Gastrocnemius medialis (tissue), 4 donors: ENCODE results near the gene DYRK1A. TPM values are rescaled to one million over a fixed set of nuclear protein-coding genes. Genes with fewer than 3 reads are reported as not detected.
A peak's percentile ranks its signal among the peaks of the same experiment; 100 is the strongest.

Experiments
- ATAC-seq, 2 donors: fragments of 150-250 bp; one replicate each; pipeline ENCODE4 v1.9.1; 2016
- DNase-seq, 2 donors: peaks; one replicate each; pipeline ENCODE4 v3.0.0-alpha.2; 2019
- H3K27ac ChIP-seq, 4 donors: fragments of 200-600 bp; sonication (generic); 1 replicate in 1 of 4; 2 replicates in 3 of 4; pipeline ENCODE4 v1.5.1; 2016 to 2018; ENCODE audit warnings: mild to moderate bottlenecking in 2 of 4, moderate library complexity in 1 of 4
- H3K27me3 ChIP-seq, 3 donors: fragments of 200-600 bp; sonication (generic) in 2 of 3; 1 replicate in 1 of 3; 2 replicates in 2 of 3; pipeline versions ENCODE4 v1.5.1 to v1.6.0; 2016 to 2019; ENCODE audit warnings: mild to moderate bottlenecking in 1 of 3, moderate library complexity in 1 of 3
- H3K36me3 ChIP-seq, 2 donors: fragments of 200-600 bp; sonication (generic) in 1 of 2; one replicate each; pipeline ENCODE4 v1.5.1; 2017 to 2018
- H3K4me1 ChIP-seq, 2 donors: fragments of 200-600 bp; sonication (generic) in 1 of 2; one replicate each; pipeline ENCODE4 v1.5.1; 2016 to 2017; ENCODE audit warnings: mild to moderate bottlenecking in 2 of 2
- H3K4me3 ChIP-seq, 4 donors: fragments of 200-600 bp; sonication (generic) in 3 of 4; 1 replicate in 1 of 4; 2 replicates in 3 of 4; pipeline ENCODE4 v1.5.1; 2016 to 2019; ENCODE audit warnings: mild to moderate bottlenecking in 2 of 4
- H3K9me3 ChIP-seq, 3 donors: fragments of 200-600 bp; sonication (generic) in 2 of 3; 1 replicate in 1 of 3; 2 replicates in 2 of 3; pipeline ENCODE4 v1.5.1; 2016 to 2019
- POLR2A ChIP-seq, 2 donors: fragments of 450-650 bp; IDR thresholded peaks; one replicate each; pipeline ENCODE4 v1.6.1; 2017; ENCODE audit warnings: antibody characterized with exemption in 2 of 2, mild to moderate bottlenecking in 2 of 2, moderate library complexity in 2 of 2
- in situ Hi-C, 4 donors: fragments of 200-750 bp; cut with MboI; loops; one replicate each; pipeline versions ENCODE4 v1.15.0 to v1.8.0; 2017; ENCODE audit warnings: low sequenced_read_pairs in 4 of 4
- intact Hi-C: fragments of 100-400 bp; cut with DNase I; formaldehyde crosslinking; loops from one replicate; pipeline ENCODE4 v1.15.1; 2023; ENCODE audit warnings: low total_unique reads
- total RNA-seq, 4 donors: library from RNA; depleted of rRNA; stranded (reverse); fragments of >200 nt; gene quantifications; one replicate each; pipeline versions ENCODE4 v1.1.0 to v1.2.3, GENCODE V29; 2016
- TF ChIP-seq, protein P1 (sequence below), 5 experiments: fragments of 450-650 bp in 3 of 5; fragments of 200-600 bp in 2 of 5; sonication (generic) in 2 of 5; IDR thresholded peaks in 4 of 5; conservative IDR thresholded peaks in 1 of 5; 1 replicate in 4 of 5; 2 replicates in 1 of 5; pipeline ENCODE4 v1.5.1; 2016 to 2019; ENCODE audit warnings: antibody characterized with exemption in 5 of 5, mild to moderate bottlenecking in 3 of 5, moderate library complexity in 3 of 5

The DYRK1A gene
- total RNA-seq, 4 donors from 2014 or later, result 81.0 to 115 (median 95.3) TPM

DNA sequence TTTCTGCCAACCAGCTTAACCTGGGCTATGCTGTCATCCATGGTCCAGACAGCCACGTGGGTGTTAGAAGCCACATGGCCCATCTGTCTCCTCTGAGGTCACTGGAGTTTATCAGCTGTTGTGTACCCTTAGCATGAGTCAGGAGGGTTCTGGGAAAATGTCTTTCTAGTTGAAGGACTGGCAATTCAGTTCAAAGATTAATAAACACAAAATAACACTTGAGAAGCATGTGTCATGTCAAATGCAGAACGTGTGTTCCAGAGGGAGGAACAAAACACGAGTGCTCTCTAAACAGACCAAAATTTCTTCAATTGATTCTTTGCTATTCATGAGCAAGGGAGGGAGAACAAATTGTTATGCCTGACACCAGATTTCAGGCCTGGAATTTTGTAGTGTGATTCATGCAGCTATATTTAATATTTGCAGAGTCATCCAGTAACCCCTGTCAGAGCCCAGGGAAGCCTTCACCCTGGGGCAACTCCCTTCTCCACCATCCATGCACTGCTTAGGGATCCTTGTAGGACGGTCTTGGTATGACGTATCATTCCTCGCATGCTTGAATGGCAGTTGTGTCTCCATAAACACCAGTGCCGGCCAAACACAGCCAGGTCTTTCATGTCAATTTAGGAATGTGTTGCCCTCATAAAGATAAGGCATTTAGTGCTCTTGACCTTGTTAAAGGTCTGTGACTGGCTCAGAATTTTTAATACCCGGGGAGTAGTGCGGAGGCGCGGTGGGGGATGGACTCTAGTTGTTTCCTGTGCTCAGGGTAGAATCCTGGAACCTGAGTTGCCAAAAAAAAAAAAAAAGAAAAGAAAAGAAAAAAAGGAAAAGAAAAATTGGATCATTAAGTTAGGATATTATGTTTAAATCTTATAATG, 27.7 kb upstream of the DYRK1A start:
- H3K4me3 ChIP-seq, result peak overlapping the region; percentile 17 to 40 (median 28)
- H3K27me3 ChIP-seq, result no peaks in the 10 kb centered on the region
- in situ Hi-C loops, result no loop called here
- H3K27ac ChIP-seq, result peak overlapping the region; percentile 85 to 92 (median 86)
- peak in 1 of 2 donors; percentile 12 for TF ChIP-seq POLR2A (IDR thresholded peaks at IDR 0.05)
- TF ChIP-seq, protein P1, sequence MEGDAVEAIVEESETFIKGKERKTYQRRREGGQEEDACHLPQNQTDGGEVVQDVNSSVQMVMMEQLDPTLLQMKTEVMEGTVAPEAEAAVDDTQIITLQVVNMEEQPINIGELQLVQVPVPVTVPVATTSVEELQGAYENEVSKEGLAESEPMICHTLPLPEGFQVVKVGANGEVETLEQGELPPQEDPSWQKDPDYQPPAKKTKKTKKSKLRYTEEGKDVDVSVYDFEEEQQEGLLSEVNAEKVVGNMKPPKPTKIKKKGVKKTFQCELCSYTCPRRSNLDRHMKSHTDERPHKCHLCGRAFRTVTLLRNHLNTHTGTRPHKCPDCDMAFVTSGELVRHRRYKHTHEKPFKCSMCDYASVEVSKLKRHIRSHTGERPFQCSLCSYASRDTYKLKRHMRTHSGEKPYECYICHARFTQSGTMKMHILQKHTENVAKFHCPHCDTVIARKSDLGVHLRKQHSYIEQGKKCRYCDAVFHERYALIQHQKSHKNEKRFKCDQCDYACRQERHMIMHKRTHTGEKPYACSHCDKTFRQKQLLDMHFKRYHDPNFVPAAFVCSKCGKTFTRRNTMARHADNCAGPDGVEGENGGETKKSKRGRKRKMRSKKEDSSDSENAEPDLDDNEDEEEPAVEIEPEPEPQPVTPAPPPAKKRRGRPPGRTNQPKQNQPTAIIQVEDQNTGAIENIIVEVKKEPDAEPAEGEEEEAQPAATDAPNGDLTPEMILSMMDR (IDR thresholded peaks at IDR 0.05 in 4 of 5, conservative IDR thresholded peaks at IDR 0.05 in 1 of 5), result no peak
- no peaks in the 10 kb centered on the region for H3K36me3 ChIP-seq
- ATAC-seq, result peak; percentile 96 to 97
- H3K4me1 ChIP-seq, result peaks cover 10 to 21% of the 10 kb centered on the region in 2 donors
- intact Hi-C loops, result loop anchor here (1.0 to 2.0 kb wide), 4 partner anchors 27 to 226 kb away; partner anchors contain the start of genes DYRK1A and VPS26C
- peak; percentile 70 to 92 for DNase-seq
- no peaks in the 10 kb centered on the region for H3K9me3 ChIP-seq

DNA sequence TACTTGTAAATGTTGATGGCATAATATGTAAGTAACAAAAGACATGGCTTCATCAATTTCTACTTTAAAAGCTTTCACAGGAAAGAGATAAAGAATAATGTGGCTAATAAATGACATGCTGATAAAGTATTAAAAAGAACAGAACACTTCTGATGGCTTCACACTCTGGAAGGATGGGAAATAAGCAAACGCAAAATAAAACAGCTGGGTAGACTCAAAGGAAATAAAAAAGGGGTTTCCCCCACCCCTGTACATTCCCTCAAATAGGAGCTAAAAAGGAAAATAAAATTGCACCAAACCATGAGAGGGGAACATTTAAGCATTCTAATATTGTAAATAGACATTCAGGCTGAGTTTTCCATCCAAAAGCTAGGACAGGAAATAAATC, 27.0 kb upstream of the DYRK1A start:
- no peaks in the 10 kb centered on the region for H3K9me3 ChIP-seq
- H3K27ac ChIP-seq, result peak overlapping the region; percentile 85 to 92 (median 86)
- H3K4me1 ChIP-seq, result peaks cover 10 to 21% of the 10 kb centered on the region in 2 donors
- H3K27me3 ChIP-seq, result no peaks in the 10 kb centered on the region
- in situ Hi-C loops (no loop called here), intact Hi-C loops (loop anchor here (1.0 to 2.0 kb wide), 3 partner anchors 27 to 225 kb away; partner anchors contain the start of gene DYRK1A)
- DNase-seq (no peak), ATAC-seq (no peak)
- TF ChIP-seq, protein P1 (IDR thresholded peaks at IDR 0.05 in 4 of 5, conservative IDR thresholded peaks at IDR 0.05 in 1 of 5), result no peak
- peak overlapping the region; percentile 17 to 40 (median 28) for H3K4me3 ChIP-seq
- H3K36me3 ChIP-seq, result no peaks in the 10 kb centered on the region

DNA sequence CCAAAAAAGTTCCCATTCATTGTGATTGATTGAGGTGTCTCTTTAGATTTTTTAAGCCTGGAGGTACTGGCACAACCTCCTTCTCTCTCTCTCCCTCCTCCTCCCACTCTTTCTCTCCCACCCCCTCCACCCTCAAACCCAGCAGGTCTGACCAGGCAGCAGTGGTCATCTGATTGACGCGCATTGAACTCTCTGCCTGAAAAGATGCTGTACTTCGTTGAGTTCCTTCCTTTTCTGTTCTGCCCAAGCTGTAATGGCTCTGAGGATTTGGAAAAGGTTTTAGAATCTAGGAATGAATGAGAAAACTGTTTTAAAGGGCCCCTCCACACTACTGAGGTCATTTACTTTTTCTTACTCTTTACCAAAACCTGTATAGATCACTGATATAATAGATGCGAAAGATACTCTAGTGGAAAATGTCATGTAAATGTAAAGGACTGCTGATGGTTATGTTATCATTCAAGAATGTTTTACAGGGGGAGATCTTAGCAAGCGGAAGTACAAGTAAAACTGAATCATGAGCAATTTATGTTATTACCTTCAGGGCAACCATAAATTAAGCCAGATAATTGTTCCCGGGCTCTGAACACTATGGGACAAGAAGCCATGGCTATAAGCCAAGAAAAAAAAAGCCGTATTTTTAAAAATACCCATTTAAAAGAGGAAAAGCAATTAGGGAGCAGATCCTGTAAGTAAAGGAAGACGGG, 25.2 kb upstream of the DYRK1A start:
- TF ChIP-seq, protein P1 (IDR thresholded peaks at IDR 0.05 in 4 of 5, conservative IDR thresholded peaks at IDR 0.05 in 1 of 5), result no peak
- no peak for ATAC-seq
- in situ Hi-C loops (no loop called here), intact Hi-C loops (no loop called here)
- H3K27ac ChIP-seq, result peak overlapping the region in 1 of 4 donors; percentile 29
- H3K27me3 ChIP-seq, result no peaks in the 10 kb centered on the region
- no peaks in the 10 kb centered on the region for H3K9me3 ChIP-seq
- H3K36me3 ChIP-seq, result no peaks in the 10 kb centered on the region
- peaks cover 10 to 21% of the 10 kb centered on the region in 2 donors for H3K4me1 ChIP-seq
- DNase-seq, result no peak
- H3K4me3 ChIP-seq, result no peak overlapping the region

DNA sequence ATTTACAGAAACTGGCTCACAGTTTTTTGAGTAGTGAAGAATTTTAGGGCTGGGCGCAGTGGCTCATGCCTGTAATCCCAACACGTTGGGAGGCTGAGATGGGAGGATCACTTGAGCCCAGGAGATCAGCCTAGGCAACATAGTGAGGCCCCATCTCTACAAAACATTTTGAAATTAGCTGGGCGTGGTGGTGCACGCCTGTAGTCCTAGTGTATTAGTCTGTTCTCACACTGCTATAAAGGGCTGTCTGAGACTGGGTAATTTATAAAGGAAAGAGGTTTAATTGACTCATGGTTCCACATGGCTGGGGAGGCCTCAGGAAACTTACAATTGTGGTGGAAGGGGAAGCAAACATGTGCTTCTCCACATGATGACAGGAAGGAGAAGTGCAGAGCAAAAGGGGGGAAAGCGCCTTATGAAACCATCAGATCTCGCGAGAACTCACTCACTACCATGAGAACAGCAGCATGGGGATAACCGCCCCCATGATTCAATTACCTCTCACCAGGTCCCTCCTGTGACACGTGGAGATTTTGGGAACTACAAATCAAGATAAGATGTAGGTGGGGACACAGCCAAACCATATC, 24.4 kb upstream of the DYRK1A start:
- no peak for TF ChIP-seq POLR2A (IDR thresholded peaks at IDR 0.05)
- TF ChIP-seq, protein P1 (IDR thresholded peaks at IDR 0.05 in 4 of 5, conservative IDR thresholded peaks at IDR 0.05 in 1 of 5), result no peak
- no peak overlapping the region for H3K4me3 ChIP-seq
- H3K36me3 ChIP-seq, result no peaks in the 10 kb centered on the region
- H3K27ac ChIP-seq, result no peak overlapping the region
- no peak for ATAC-seq
- in situ Hi-C loops, result no loop called here
- no peaks in the 10 kb centered on the region for H3K27me3 ChIP-seq
- no peaks in the 10 kb centered on the region for H3K9me3 ChIP-seq
- intact Hi-C loops, result no loop called here
- no peak for DNase-seq
- H3K4me1 ChIP-seq, result peaks cover 10 to 21% of the 10 kb centered on the region in 2 donors
